Measurements from ENCODE around the gene LRBA.
A peak's percentile ranks its signal among the peaks of the same experiment; 100 is the strongest.
"Not testable (repeated sequence)": the region's sequence is repeated elsewhere in the genome, so short reads cannot be mapped to it uniquely, and the experiment has no call there.

The LRBA gene

GRCh38 chr4:151015459-151016347 lies 619 bp upstream of the LRBA start:
- DNase-seq (ENCODE audit: low spot score) = peak; percentile 96

DNA sequence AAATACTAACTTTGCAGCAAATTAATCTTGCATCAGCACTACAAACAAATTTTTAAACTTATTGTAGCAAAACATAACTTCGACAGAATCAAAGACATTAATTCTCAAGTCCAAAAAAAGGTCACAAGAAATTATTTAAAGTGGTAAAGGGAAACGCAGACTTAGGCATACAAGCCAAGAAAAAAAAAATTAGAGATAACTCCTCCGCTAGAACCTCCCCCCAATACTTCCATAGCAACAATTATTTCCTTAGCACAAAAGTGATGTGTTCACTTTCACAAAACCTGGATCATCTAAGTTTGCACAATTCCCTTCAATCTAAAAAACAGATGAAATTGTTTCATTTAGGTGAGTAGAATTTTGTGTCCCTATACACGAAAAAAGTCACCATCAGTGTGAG lies 1.1 kb downstream of the LRBA start:
- DNase-seq (ENCODE audit: low spot score) = no peak

- no peak for DNase-seq (ENCODE audit: low spot score)
These were observed 1.6 kb downstream of the LRBA start for GRCh38 chr4:151013491-151013890.

- DNase-seq (ENCODE audit: low spot score) = no peak
These were observed 2.3 kb downstream of the LRBA start for GRCh38 chr4:151012820-151013219.

DNA sequence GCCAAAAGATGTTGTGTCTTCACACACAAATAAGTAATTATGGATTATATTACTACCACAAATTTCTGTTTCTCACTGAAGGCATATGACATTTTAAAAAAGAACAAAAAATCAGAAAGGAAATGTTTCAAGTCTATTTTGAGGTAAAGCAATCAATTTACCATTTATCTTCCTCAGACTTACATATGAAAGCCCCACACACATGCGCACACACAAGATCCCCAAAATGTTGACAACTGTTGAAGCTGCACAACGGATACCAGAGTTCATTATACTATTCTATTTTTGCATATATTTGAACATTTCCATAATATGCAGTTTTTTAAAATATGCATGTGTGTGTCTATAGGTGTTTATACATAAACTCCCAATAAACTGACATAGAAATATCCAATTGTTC lies 2.7 kb downstream of the LRBA start:
- no peak for DNase-seq (ENCODE audit: low spot score)

DNA sequence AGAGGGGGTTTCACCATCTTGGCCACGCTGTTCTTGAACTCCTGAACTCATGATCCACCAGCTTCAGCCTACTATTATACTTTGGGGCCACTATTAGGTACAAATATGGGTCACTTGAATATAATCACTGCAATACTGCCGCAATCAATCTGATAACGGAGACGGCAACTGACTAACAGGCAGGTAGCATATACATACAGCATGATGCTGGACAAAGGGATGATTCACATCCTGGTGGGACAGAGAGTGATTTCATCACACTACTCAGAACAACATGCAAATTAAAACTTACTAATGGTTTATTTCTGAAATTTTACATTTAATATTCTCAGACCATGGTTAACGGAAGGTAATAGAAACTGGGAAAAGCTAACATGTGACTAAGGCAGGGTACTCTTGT lies 10.9 kb downstream of the LRBA start:
- no peak for DNase-seq (ENCODE audit: low spot score)

DNA sequence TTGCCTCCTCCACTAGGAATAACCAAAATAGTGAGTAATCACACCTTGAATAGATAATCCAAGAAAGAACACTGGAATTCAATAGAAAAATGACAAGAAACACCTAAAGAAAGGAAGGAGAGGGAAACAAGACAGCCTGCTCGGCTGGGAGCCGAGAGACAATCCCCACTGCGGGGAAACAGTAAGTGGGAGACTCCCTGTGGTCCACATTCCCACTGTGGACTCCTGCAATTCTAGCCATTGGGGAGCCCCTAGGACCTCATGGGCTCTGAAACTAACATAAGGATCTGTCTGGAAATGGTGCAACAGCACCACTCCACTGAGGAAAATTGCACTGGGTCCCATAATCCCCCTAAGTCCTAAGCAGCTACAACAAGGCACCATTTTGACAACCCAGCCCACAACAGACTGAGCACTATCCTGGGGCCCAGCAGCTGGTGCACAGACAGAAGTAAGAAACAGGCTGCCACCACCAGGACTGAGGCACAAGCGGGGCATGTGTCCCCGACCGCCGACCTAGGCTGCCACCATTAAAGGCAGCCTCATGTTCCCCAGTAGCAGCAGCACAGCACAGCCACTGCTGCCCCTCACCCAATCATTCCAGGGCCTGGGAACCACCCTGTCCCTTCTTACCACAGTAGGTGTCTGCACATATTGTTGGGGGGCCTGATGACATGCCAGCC lies 14.2 kb downstream of the LRBA start:
- DNase-seq (ENCODE audit: low spot score) = no peak

DNA sequence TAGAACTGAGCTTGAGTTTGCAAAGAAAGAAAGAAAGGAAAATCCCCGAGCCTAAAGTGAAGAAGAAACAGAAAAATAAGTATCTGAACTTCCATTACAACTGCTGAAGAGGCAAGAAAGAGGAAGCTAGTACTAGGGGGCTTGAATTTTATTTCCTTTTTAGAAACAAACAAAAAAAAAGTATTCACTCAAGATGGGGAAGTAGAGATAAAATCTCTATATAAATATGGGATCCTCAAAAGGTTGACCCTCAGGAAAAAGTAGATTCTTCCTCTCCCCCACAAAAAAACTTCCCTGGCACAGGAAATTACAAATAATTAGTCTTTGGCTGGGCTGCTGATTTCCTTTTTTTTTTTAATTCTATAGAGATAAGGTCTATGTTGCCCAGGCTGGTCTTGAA lies 16.0 kb downstream of the LRBA start:
- DNase-seq (ENCODE audit: low spot score) = no peak

DNA sequence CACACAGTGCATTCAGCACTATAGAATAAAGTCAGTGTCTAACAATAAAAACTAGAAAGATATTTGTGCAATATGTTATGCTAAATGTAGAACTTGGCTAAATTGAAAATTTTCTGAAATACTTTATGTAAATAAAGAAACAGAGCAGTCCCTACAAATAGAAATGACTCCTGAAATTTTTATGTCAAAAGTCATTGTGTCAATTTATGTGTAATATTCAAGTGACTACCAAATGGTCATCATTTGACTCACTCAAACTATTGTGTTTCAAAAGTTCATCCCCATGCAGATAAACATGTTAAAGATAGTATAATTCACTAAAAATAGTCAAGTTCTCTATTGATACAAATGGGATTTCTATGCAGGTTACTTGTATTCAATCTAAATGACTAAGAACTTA lies 17.9 kb downstream of the LRBA start:
- DNase-seq (ENCODE audit: low spot score) = no peak

GRCh38 chr4:150994721-150995120 lies 20.4 kb downstream of the LRBA start:
- DNase-seq (ENCODE audit: low spot score) = no peak

DNA sequence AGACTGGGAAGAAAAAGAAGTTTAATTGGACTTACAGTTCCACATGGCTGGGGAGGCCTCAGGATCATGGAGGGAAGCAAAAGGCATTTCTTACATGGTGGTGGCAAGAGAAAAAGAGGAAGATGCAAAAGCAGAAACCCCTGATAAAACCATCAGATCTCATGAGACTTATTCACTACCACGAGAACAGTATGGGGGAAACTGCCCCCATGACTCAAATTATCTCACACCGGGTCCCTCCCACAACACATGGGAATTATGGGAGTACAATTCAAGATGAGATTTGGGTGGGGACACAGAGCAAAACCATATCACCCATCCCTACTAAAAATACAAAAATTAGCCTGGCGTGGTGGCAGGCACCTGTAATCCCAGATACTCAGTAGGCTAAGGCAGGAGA lies 21.5 kb downstream of the LRBA start:
- DNase-seq (ENCODE audit: low spot score) = not testable (repeated sequence)

DNA sequence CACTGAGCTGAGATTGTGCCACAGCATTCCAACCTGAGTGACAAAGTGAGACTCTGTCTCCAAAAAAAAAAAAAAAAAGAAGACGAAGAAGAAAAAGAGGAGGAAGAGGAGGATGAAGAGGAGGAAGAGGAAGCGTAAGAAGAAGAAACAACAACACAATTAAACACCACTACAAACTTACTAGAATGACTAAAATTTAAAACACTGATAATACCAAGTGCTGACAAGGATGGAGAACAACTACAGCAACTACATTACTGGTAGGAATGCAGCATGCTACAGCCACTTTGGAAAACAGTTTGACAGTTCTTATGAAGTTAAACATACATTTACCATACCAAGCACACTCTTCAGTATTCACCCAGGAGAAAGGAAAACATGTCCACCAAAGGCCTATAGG lies 24.1 kb downstream of the LRBA start:
- no peak for DNase-seq (ENCODE audit: low spot score)

- no peak for DNase-seq (ENCODE audit: low spot score)
These were observed 24.8 kb downstream of the LRBA start for GRCh38 chr4:150990250-150990649.

- DNase-seq (ENCODE audit: low spot score) = no peak
These were observed 26.8 kb downstream of the LRBA start for GRCh38 chr4:150988238-150988637.

DNA sequence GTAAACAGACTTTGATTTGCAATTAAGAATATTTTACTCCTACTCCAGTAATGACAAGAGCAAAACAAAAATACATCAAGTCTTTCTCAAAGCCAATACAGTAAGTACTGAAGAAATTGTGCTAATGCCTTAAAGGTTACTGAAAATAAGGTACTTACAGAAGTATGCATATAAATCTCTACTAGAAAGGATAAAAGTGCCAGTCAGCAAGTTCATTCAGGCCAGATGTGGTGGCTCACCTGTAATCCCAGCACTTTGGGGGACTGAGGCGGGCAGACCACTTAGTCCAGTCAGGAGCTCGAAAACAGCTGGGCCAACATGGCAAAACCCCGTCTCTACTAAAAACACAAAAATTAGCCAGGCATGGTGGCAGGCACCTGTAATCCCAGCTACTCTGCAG lies 27.9 kb downstream of the LRBA start:
- no peak for DNase-seq (ENCODE audit: low spot score)

DNA sequence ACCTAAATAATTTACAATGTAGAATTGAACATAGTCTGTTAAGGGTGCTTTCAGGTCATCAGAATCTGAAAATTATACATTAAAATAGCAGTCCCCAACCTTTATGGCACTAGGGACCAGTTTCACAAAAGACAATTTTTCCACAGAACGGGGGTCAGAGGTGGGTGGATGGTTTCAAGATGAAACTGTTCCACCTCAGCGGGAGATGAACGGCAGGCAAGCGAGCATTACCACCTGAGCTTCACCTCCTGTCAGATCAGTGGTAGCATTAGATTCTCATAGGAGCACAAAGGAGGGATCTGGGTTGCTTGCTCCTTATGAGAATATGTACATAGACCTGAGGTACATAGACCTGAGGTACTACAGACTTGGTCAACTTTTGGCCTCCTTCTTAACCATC lies 29.0 kb downstream of the LRBA start:
- no peak for DNase-seq (ENCODE audit: low spot score)

DNA sequence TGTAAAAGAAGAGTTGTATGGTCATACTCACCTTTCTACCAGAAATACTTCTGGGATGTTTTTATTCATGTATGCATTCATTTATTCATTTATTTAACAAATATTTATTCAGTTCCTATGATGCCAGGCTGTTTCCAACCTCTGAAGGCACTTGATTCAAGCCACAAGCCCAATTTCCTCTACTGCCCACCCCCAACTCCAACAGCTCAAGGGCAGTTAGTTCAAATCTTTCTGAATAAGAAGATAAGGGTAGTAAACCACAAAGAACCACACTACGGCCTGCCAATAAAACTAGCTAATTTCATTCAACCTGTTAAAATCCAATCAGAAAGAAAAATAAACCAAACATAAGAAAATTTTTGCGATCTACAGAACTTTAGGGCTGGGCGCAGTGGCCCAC lies 31.2 kb downstream of the LRBA start:
- DNase-seq (ENCODE audit: low spot score) = no peak

- DNase-seq (ENCODE audit: low spot score) = no peak
These were observed 32.4 kb downstream of the LRBA start for GRCh38 chr4:150982557-150983233.

DNA sequence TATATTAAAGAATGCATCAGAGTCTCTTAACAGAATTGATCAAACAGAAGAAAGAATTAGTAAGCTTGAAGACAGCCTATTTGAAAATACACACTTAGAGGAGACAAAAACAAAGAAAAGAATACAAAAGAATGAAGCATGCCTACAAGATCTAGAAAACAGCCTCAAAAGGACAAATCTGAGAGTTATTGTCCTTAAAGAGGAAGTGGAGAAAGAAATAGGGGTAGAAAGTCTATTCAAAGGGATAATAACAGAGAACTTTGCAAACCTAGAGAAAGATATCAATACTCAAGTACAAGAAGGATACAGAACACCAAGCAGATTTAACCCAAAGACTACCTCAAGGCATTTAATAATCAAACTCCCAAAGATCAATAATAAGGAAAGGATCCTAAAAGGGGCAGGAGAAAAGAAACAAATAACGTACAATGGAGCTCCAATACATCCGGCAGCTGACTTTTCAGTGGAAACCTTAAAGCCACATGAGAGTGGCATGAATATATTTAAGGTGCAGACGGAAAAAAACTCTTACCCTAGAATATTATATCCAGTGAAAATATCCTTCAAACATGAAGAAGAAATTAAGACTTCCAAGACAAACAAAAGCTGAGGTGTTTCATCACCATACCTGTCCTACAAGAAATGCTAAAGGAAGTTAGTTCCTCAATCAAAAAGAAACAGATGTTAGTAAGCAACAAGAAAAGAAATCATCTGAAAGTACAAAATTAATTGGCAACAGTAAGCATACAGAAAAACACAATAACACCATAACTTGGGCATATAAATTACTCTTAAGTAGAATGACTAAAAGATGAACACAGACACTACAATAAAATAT lies 36.1 kb downstream of the LRBA start:
- DNase-seq (ENCODE audit: low spot score) = no peak

GRCh38 chr4:150976478-150977118 lies 38.5 kb downstream of the LRBA start:
- DNase-seq (ENCODE audit: low spot score) = no peak

GRCh38 chr4:150974750-150975149 lies 40.3 kb downstream of the LRBA start:
- DNase-seq (ENCODE audit: low spot score) = no peak

DNA sequence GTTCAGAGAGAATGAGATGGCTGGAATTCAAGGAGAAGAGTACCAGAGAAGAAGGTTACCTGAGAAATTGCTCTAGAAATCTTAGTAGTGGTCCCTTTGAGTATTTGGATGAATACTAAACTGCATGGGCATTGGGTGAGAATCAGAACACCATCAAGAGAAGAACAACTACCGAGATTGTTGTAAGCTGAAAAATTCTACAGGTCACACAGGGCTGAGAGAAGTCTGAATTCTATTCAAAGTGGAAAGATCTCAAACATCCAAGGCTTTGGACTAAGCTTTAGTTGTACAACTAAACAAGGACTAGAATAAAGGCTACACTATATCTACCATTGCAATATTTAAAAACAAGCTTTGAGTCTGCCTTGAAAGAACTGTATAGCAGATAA lies 40.8 kb downstream of the LRBA start:
- no peak for DNase-seq (ENCODE audit: low spot score)
